GM21717 (cell line): ENCODE measurements around the gene MMS22L.

Source experiments
- ATAC-seq: cut with Tn5 transposase; IDR thresholded peaks from one replicate; pipeline ENCODE4 v1.9.1; 2021; ENCODE audit warnings: mild to moderate bottlenecking, moderate library complexity; ENCODE audit not compliant: unreplicated experiment

Gene MMS22L

DNA sequence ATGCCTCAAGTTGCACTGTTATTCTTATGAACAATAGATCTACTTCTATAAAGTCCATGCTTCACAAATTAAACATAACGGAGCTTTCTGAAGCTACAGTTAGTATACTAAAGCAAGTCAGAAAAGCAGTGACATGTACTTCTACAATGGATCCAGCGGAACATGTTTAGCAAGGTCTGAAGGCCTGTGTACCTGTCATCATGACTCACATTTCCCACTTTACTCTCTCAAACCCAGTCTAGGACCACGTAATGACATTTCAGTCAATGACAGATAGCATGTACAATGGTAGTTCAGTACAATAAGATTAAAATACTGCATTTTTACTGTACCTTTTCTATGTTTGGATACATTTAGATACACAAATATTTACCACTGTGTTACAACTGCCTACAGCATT is 132.1 kb downstream of the MMS22L start:
- no peak for ATAC-seq

GRCh38 chr6:97147421-97147820 is 135.6 kb downstream of the MMS22L start:
- ATAC-seq: no peak

DNA sequence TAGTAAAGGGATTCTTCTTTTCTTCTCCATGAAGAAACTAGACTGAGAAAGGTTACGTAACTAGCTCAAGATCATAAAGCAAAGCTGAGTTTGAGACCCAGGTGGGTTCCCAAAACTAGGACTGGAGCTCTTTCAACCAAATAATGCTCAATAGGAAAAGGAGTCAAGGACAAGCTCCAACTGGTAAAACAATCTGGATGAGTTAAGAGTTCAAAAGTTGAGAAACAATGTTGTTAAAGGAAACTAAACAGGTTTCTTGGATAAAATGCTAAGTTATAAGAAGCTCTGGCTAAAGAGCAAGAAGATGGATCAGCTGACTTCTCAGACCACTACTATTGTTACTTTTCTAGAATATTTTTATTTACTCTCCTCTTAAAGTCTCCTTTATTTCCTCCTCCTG is 137.3 kb downstream of the MMS22L start:
- ATAC-seq: no peak

DNA sequence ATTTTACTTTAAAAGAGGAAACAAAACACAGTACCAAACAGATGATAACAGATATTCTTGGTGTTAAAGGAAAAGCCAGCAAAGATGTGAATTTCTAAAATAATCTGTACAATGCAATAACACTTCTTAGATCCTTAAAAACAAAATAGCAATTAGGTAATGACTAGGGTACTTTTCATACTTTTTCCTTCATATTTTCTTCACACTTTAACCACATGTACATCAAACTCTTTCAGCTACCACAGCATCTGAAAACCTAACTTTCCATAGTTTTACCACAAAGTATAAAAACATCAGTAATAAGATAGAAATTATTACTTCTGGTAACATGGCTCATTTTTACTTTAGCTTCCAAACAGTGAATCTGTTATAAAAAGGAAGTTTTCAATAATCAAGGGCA is 141.3 kb downstream of the MMS22L start:
- ATAC-seq: no peak

DNA sequence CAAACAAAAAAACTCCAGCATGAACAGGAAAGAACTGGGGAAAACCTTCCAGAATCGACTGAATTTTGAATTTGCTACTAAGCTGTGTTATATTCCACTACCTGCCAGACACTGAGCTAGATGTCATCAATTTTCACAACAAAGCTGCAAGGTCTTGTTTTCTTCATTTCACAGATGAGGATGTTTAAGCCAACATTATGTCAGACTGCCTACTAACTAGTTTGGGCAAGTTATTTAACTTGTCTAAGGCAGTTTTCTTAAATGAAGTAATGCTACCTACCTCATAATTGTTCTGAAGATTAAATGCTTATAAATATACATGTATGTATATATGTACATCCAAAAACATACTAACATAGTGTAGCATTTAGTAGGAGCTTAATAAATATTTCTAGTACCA is 144.4 kb downstream of the MMS22L start:
- no peak for ATAC-seq

- no peak for ATAC-seq
Observed at GRCh38 chr6:97136626-97137358, 146.2 kb downstream of the MMS22L start.

GRCh38 chr6:97133067-97133466 is 149.9 kb downstream of the MMS22L start:
- no peak for ATAC-seq

DNA sequence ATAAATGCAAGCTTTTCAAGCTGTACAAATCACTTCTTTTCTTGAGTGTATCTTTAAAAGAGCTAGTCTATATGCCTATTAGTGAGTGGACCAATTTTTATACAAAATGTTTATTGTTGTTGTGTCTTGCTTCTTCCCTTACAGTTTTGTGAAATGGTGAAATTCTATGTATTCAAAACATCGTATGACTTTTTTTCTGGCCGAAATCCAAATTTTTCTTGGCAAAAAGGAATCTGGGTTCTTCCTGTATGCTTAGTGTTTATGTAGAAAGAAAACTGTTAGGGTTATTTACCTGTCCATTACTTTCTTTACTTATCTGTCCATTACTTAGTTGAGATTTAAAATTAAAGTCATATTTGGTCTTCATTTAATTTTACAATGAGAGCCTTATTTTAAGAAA is 153.9 kb downstream of the MMS22L start:
- ATAC-seq: no peak

DNA sequence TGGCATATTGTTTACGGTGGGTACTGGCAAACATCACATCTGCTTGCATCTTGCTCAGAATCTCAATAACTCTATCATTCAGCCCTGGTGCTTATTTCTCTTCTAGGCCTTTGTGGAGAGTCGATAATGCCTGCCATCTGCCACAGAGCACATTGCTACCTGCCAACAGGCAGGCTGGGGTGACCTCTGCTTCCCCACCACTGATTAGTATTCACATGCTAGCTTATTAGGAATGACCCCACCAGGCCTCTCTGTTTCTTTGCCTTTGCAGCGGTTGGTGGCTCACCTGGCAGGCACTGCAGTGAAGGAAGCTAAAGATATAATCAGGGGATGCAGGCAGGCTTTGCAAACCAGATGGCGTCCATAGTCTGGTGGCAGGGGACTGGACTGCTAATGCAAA is 154.5 kb downstream of the MMS22L start:
- ATAC-seq: no peak

DNA sequence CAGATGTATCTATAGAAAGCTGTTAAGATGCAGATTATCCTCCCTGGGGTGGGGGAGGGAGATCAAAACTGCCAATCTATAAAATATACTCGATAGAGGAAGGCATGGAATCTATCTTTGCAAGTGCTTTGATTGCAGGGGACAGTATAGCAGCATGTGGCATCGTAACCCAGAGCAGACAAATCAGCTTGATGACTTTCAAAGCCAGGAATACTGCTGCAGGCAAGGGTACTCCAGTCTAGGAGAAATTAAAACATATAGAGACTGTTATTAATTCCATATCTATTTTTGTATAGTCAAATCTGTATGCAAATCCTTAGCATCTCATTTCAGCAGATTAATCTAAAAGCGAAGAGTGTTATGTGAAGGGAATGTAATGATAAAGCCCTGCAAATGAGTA is 159.4 kb downstream of the MMS22L start:
- no peak for ATAC-seq

DNA sequence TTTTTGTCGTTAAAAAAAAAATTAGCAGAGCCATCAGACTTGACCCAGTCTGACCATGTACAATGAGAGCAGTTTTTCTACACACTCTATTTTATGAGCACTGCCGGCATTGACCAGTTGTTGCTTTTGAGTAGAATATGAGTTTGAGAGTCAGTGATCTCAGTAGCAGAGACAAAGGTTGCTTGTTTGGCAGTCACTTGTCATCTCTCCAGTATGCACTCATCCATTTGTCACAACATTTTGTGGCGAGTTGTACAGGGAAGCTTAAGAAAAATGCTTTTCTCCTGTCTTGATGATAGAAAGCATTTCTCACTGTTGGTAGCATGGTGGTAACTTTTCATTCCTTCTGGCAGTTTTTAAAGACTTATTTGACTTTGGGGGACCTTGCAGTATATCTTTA is 159.9 kb downstream of the MMS22L start:
- ATAC-seq: no peak

GRCh38 chr6:97120511-97120910 is 162.5 kb downstream of the MMS22L start:
- no peak for ATAC-seq

GRCh38 chr6:97114645-97115044 is 168.4 kb downstream of the MMS22L start:
- no peak for ATAC-seq

GRCh38 chr6:97113170-97113569 is 169.8 kb downstream of the MMS22L start:
- ATAC-seq: no peak

DNA sequence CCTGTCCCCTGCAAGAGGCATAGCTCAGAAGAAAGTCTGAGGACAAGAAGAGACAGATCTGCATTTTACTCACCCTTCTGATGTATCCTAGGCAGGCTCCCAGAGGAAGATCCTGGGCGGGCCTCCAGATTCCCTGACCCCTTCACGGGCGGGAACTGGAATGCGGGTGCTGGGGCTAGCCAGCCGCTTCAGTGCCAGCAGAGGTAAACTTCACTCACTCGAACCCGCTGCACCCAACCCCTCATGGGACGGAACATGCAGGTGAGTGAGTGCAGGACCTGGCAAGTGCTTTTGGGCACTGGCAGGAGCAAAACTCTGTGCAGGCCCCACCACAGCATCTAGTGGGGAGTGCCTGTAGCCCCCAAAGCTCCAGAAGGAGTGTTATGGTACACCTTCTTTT is 171.8 kb downstream of the MMS22L start:
- no peak for ATAC-seq

DNA sequence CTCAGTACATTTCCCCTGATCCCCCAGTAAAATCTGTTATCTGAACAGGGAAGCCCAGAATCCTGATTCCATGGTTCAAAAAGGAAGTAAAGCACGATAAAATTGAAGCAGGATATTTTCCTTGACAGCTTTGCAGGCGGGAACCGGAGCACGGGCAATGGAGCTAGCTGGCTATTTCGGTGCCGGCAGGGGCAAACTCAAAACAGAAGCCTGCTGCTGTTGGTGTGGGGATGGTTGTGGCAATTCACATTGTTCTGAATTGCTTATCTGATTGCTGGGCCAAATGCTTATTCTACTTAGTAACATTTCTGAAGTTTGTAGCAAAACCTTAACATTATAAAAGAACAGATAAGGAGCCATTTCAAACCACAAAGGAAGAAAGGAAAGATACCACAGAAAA is 172.4 kb downstream of the MMS22L start:
- no peak for ATAC-seq

GRCh38 chr6:97110149-97110548 is 172.9 kb downstream of the MMS22L start:
- no peak for ATAC-seq

DNA sequence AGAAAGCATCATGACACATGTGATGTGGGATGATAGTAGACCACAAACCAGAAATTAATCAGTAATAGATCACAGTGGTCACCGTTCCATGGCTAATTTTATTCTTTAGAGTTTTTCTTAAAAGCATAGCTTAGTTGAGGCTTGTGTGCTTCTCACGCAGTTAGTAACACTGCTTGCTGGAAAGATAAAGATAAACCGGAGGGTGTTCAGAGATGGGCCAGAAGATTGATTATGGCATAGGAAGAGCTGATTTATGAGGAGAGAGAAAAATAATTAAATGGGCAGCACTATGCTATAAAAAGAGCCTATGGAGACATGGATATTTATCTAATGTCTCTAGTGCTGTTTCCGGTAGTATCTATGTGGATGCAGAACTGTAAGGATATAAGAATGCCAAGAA is 173.6 kb downstream of the MMS22L start:
- ATAC-seq: no peak

- ATAC-seq: no peak
Observed at GRCh38 chr6:97102145-97102790, 180.7 kb downstream of the MMS22L start.

GRCh38 chr6:97100696-97101095 is 182.3 kb downstream of the MMS22L start:
- ATAC-seq: no peak

- no peak for ATAC-seq
Observed at GRCh38 chr6:97097068-97098047, 185.7 kb downstream of the MMS22L start.
